ENCODE results near the gene KRTAP10-4.

GRCh38 chr21:44574457-44575306 lies 1.2 kb downstream of the KRTAP10-4 start:
- TF ChIP-seq CTCF (conservative IDR thresholded peaks at IDR 0.05) (no peak), EZH2 (IDR thresholded peaks at IDR 0.05; ENCODE audit: low read depth) (no peak)
